H9 (cell line): ENCODE data around the gene NUP188. TPM values are rescaled to one million over a fixed set of nuclear protein-coding genes. Genes with fewer than 3 reads are reported as not detected.

Source experiments
- DNase-seq: peaks from one replicate; pipeline ENCODE4 v3.0.0-alpha.2; 2017
- H2AFZ ChIP-seq: one replicate; pipeline ENCODE4 v1.6.1; 2013; ENCODE audit warnings: mild to moderate bottlenecking, low read length, control low read depth, moderate library complexity
- H2AK5ac ChIP-seq: 2 replicates; pipeline ENCODE4 v1.6.1; 2013; ENCODE audit warnings: low read length, control low read depth, mixed read lengths; ENCODE audit not compliant: insufficient read length
- H2BK120ac ChIP-seq: one replicate; pipeline ENCODE4 v1.6.1; 2013; ENCODE audit warnings: low read depth, mild to moderate bottlenecking, low read length, control low read depth, inconsistent platforms; ENCODE audit not compliant: poor library complexity, severe bottlenecking
- H2BK12ac ChIP-seq: 2 replicates; pipeline ENCODE4 v1.6.1; 2013; ENCODE audit warnings: low read length, control low read depth, mixed read lengths, low read depth; ENCODE audit not compliant: insufficient read length
- H2BK15ac ChIP-seq: 2 replicates; pipeline ENCODE4 v1.6.1; 2013; ENCODE audit warnings: low read depth, low read length, control low read depth
- H2BK20ac ChIP-seq: one replicate; pipeline ENCODE4 v1.6.1; 2013; ENCODE audit warnings: low read depth, mild to moderate bottlenecking, low read length, control low read depth, inconsistent platforms; ENCODE audit not compliant: poor library complexity, severe bottlenecking
- H2BK5ac ChIP-seq: 2 replicates; pipeline ENCODE4 v1.6.1; 2013; ENCODE audit warnings: low read length, control low read depth, mixed read lengths; ENCODE audit not compliant: insufficient read length
- H3K14ac ChIP-seq: 2 replicates; pipeline ENCODE4 v1.6.1; 2013; ENCODE audit warnings: low read length, control low read depth; ENCODE audit not compliant: insufficient read depth
- H3K18ac ChIP-seq: 2 replicates; pipeline ENCODE4 v1.6.1; 2013; ENCODE audit warnings: low read depth, mild to moderate bottlenecking, mixed read lengths, low read length, control low read depth; ENCODE audit not compliant: insufficient read length
- H3K23ac ChIP-seq: 2 replicates; pipeline ENCODE4 v1.6.1; 2013; ENCODE audit warnings: low read length, control low read depth, mixed read lengths, low read depth; ENCODE audit not compliant: insufficient read length
- H3K23me2 ChIP-seq: 2 replicates; pipeline ENCODE4 v1.6.1; 2013; ENCODE audit warnings: low read depth, mild to moderate bottlenecking, mixed read lengths, low read length, control low read depth; ENCODE audit not compliant: insufficient read length, poor library complexity, severe bottlenecking
- H3K27ac ChIP-seq: 2 replicates; pipeline ENCODE4 v1.5.1; 2013; ENCODE audit warnings: low read length, control low read depth, mixed read lengths, low read depth; ENCODE audit not compliant: insufficient read length
- H3K27me3 ChIP-seq: 2 replicates; pipeline ENCODE4 v1.6.1; 2013; ENCODE audit warnings: low read length, control low read depth, inconsistent platforms; ENCODE audit not compliant: insufficient read depth
- H3K4ac ChIP-seq: 2 replicates; pipeline ENCODE4 v1.6.1; 2013; ENCODE audit warnings: low read depth, mild to moderate bottlenecking, control low read depth, inconsistent platforms, low read length, moderate library complexity
- H3K4me1 ChIP-seq: 2 replicates; pipeline ENCODE4 v1.6.1; 2013; ENCODE audit warnings: low read length, control low read depth, inconsistent platforms; ENCODE audit not compliant: insufficient read depth
- H3K4me2 ChIP-seq: 2 replicates; pipeline ENCODE4 v1.6.1; 2013; ENCODE audit warnings: low read length, control low read depth, mixed read lengths; ENCODE audit not compliant: insufficient read length, insufficient read depth
- H3K56ac ChIP-seq: 2 replicates; pipeline ENCODE4 v1.6.1; 2013; ENCODE audit warnings: low read depth, mild to moderate bottlenecking, mixed read lengths, low read length, control low read depth; ENCODE audit not compliant: insufficient read length
- H3K79me1 ChIP-seq: 2 replicates; pipeline ENCODE4 v1.6.1; 2013; ENCODE audit warnings: low read depth, mild to moderate bottlenecking, moderate library complexity, low read length, control low read depth, inconsistent platforms; ENCODE audit not compliant: insufficient read depth, poor library complexity, severe bottlenecking
- H3K79me2 ChIP-seq: 2 replicates; pipeline ENCODE4 v1.6.1; 2013; ENCODE audit warnings: low read length, control low read depth, inconsistent platforms; ENCODE audit not compliant: insufficient read depth
- H3K9ac ChIP-seq: 2 replicates; pipeline ENCODE4 v1.6.1; 2013; ENCODE audit warnings: low read length, control low read depth, mixed read lengths; ENCODE audit not compliant: insufficient read length; ENCODE audit errors: extremely low read depth
- H3K9me3 ChIP-seq: one replicate; pipeline ENCODE4 v1.6.1; 2013; ENCODE audit warnings: low read depth, low read length, inconsistent platforms; ENCODE audit not compliant: control insufficient read depth
- H3T11ph ChIP-seq: one replicate; pipeline ENCODE4 v1.6.1; 2013; ENCODE audit warnings: mild to moderate bottlenecking, low read length, control low read depth, inconsistent platforms
- H4K20me1 ChIP-seq: one replicate; pipeline ENCODE4 v1.6.1; 2013; ENCODE audit not compliant: control insufficient read depth, insufficient read length, insufficient read depth
- H4K5ac ChIP-seq: 2 replicates; pipeline ENCODE4 v1.6.1; 2013; ENCODE audit warnings: low read depth, mild to moderate bottlenecking, mixed read lengths, low read length, control low read depth; ENCODE audit not compliant: insufficient read length
- H4K8ac ChIP-seq: replicated peaks from 2 replicates; pipeline ENCODE4 v1.6.1; 2013; ENCODE audit warnings: low read length, control low read depth, mixed read lengths, low read depth; ENCODE audit not compliant: insufficient read length
- H4K91ac ChIP-seq: 2 replicates; pipeline ENCODE4 v1.6.1; 2013; ENCODE audit warnings: low read depth, mild to moderate bottlenecking, moderate library complexity, mixed read lengths, low read length, control low read depth; ENCODE audit not compliant: insufficient read length
- H3K27ac Mint-ChIP-seq, 3 experiments: 2 replicates in 2 of 3; 3 replicates in 1 of 3; pipeline ENCODE4 v1.8.0; 2020 to 2021; ENCODE audit warnings: mixed read lengths in 3 of 3, mild to moderate bottlenecking in 1 of 3, moderate library complexity in 1 of 3
- H3K27me3 Mint-ChIP-seq: 2 replicates; pipeline ENCODE4 v1.8.0; 2021; ENCODE audit warnings: low read depth, mild to moderate bottlenecking, moderate library complexity, mixed read lengths
- H3K36me3 Mint-ChIP-seq, 3 experiments: 2 replicates in 2 of 3; 3 replicates in 1 of 3; pipeline ENCODE4 v1.8.0; 2020 to 2021; ENCODE audit warnings: low read depth in 3 of 3, mixed read lengths in 3 of 3; ENCODE audit not compliant: insufficient read depth in 1 of 3
- H3K4me1 Mint-ChIP-seq, 2 experiments: 2 replicates each; pipeline ENCODE4 v1.8.0; 2020; ENCODE audit warnings: mixed read lengths in 2 of 2
- H3K4me3 Mint-ChIP-seq, 2 experiments: 2 replicates in 1 of 2; 3 replicates in 1 of 2; pipeline ENCODE4 v1.8.0; 2020 to 2021; ENCODE audit warnings: mild to moderate bottlenecking in 2 of 2, mixed read lengths in 2 of 2, moderate library complexity in 1 of 2
- H3K9me3 Mint-ChIP-seq, 2 experiments: 2 replicates in 1 of 2; 3 replicates in 1 of 2; pipeline ENCODE4 v1.8.0; 2020; ENCODE audit warnings: mild to moderate bottlenecking in 2 of 2, mixed read lengths in 2 of 2, moderate library complexity in 1 of 2
- whole genome bisulfite sequencing: extraction: QIAGEN DNeasy Blood & Tissue Kit; methylation state at CpG from one replicate; pipeline ENCODE4 v1.1.7; 2013; ENCODE audit warnings: missing lambda C conversion rate, low lambda C conversion rate, mixed read lengths; ENCODE audit not compliant: insufficient read length; ENCODE audit errors: extremely low coverage; 5-methylcytosine and 5-hydroxymethylcytosine counted together
- total RNA-seq: library from RNA; stranded (reverse); gene quantifications from 2 replicates; pipeline ENCODE4 v1.2.1, GENCODE V29; 2021
- TF ChIP-seq, protein P1 (sequence below): fragments of 200-600 bp; sonication (generic); conservative IDR thresholded peaks from 3 replicates; pipeline ENCODE4 v1.8.0; 2021; ENCODE audit warnings: antibody characterized with exemption, mild to moderate bottlenecking

NUP188 gene
- total RNA-seq, 1 experiment from 2014 or later = 101 TPM

- no peaks in the 10 kb centered on the region for H4K20me1 ChIP-seq
- no peak overlapping the region for H3K56ac ChIP-seq
- H3K27ac Mint-ChIP-seq = no peak overlapping the region; a peak in 3 of 7 replicates
- no peak overlapping the region for H2BK15ac ChIP-seq
- DNase-seq = no peak
- no peak overlapping the region for H2AFZ ChIP-seq
- H3T11ph ChIP-seq = no peak overlapping the region
- H3K9ac ChIP-seq = no peak overlapping the region
- H3K4me1 Mint-ChIP-seq = peaks cover 0 to 3% of the 10 kb centered on the region in 2 experiments; a peak in 3 of 4 replicates
- no peaks in the 10 kb centered on the region for H3K27me3 ChIP-seq
- H3K4me3 Mint-ChIP-seq = no peak overlapping the region
- peaks cover 8% of the 10 kb centered on the region; the same call in 1 of the 2 replicates for H3K79me2 ChIP-seq
- no peak overlapping the region for H3K4me2 ChIP-seq
- no peak overlapping the region for H4K5ac ChIP-seq
- no peak overlapping the region for H3K27ac ChIP-seq
- H3K36me3 Mint-ChIP-seq = peaks cover 19 to 31% (median 20%) of the 10 kb centered on the region in 3 experiments
- TF ChIP-seq, protein P1, sequence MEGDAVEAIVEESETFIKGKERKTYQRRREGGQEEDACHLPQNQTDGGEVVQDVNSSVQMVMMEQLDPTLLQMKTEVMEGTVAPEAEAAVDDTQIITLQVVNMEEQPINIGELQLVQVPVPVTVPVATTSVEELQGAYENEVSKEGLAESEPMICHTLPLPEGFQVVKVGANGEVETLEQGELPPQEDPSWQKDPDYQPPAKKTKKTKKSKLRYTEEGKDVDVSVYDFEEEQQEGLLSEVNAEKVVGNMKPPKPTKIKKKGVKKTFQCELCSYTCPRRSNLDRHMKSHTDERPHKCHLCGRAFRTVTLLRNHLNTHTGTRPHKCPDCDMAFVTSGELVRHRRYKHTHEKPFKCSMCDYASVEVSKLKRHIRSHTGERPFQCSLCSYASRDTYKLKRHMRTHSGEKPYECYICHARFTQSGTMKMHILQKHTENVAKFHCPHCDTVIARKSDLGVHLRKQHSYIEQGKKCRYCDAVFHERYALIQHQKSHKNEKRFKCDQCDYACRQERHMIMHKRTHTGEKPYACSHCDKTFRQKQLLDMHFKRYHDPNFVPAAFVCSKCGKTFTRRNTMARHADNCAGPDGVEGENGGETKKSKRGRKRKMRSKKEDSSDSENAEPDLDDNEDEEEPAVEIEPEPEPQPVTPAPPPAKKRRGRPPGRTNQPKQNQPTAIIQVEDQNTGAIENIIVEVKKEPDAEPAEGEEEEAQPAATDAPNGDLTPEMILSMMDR = no peak
- no peaks in the 10 kb centered on the region for H3K4me1 ChIP-seq
- H3K14ac ChIP-seq = no peak overlapping the region
- H2BK20ac ChIP-seq = no peak overlapping the region
- no peaks in the 10 kb centered on the region for H3K79me1 ChIP-seq
- WGBS = no CpG with 5 or more reads among the region's 10 CpGs
- no peak overlapping the region for H2BK12ac ChIP-seq
- H2BK120ac ChIP-seq = no peak overlapping the region
- no peak overlapping the region for H2BK5ac ChIP-seq
- no peaks in the 10 kb centered on the region for H3K23me2 ChIP-seq
- no peak overlapping the region for H2AK5ac ChIP-seq
- no peak overlapping the region for H4K91ac ChIP-seq
- no peak overlapping the region for H4K8ac ChIP-seq
- no peak overlapping the region for H3K4ac ChIP-seq
- H3K9me3 Mint-ChIP-seq = no peaks in the 10 kb centered on the region
- H3K23ac ChIP-seq = no peak overlapping the region
- H3K18ac ChIP-seq = no peak overlapping the region
- H3K9me3 ChIP-seq = no peaks in the 10 kb centered on the region
- peaks cover 2% of the 10 kb centered on the region; the same call in 1 of the 2 replicates for H3K27me3 Mint-ChIP-seq
These were observed 43.5 kb upstream of the NUP188 start for GRCh38 chr9:128903871-128904620.
